NCI-H128 (cell line): ENCODE results near the gene PLPPR3.
"Not testable (repeated sequence)": the region's sequence is repeated elsewhere in the genome, so short reads cannot be mapped to it uniquely, and the experiment has no call there.

Experiments
- DNase-seq: peaks from one replicate; lab custom pipeline; 2025; ENCODE audit not compliant: unreplicated experiment; lab: John Stamatoyannopoulos, UW

The PLPPR3 gene

GRCh38 chr19:854549-854948 lies 32.8 kb upstream of the PLPPR3 start:
- no peak for DNase-seq

GRCh38 chr19:853614-854220 lies 32.0 kb upstream of the PLPPR3 start:
- DNase-seq = not testable (repeated sequence)

- no peak for DNase-seq
Observed at GRCh38 chr19:853014-853585, 31.3 kb upstream of the PLPPR3 start.

GRCh38 chr19:852136-853013 lies 30.6 kb upstream of the PLPPR3 start, which contains the start of gene ELANE:
Gene ELANE, plus strand, starts transcription at chr19:852303. Its CDS starts 26 bp downstream, at chr19:852329.
- DNase-seq = no peak

GRCh38 chr19:850979-851335 lies 29.2 kb upstream of the PLPPR3 start:
- DNase-seq = no peak

- DNase-seq = no peak
Observed at GRCh38 chr19:850221-850978, 28.6 kb upstream of the PLPPR3 start.

DNA sequence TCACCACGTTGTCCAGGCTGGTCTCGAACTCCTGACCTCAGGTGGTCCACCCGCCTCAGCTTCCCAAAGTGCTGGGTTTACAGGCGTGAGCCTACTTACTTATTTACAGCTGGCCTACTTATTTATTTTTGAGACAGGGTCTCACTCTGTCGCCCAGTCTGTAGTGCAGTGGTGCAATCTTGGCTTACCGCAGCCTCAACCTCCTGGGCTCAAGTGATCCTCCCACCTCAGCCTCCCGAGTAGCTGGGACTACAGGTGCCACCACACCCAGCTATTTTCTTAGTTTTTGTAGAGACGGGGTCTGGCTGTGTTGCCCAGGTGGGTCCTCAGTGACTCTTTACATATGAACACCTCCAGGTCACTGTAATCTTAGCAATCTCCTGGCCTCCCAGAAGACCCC lies 27.4 kb upstream of the PLPPR3 start:
- DNase-seq = not testable (repeated sequence)

DNA sequence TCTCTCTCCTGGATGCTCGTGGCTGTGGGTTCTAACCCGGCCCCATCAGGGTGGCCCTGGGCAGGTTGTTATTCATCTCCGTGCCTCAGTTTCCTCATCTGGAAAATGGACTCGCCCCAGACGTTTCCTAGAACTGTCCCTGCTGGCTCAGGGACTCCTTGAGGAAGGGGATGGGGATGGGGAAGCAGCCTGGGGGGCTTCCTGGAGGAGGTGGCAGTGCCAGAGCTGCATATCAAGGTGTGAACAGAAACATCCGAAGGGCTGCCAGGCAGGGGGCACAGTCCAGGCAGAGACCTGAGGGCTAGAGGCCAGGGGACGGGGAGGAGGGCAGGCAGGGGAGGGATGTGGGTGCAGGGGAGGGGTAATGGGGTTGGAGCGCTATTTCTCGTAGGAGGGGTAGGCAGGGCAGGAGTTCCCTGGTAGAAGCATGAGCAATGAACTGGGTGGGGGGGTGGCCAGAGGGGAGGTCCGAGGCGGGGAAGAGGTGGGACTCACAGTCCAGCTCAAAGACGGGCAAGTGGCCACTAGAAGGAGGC lies 26.7 kb upstream of the PLPPR3 start:
- DNase-seq = no peak

DNA sequence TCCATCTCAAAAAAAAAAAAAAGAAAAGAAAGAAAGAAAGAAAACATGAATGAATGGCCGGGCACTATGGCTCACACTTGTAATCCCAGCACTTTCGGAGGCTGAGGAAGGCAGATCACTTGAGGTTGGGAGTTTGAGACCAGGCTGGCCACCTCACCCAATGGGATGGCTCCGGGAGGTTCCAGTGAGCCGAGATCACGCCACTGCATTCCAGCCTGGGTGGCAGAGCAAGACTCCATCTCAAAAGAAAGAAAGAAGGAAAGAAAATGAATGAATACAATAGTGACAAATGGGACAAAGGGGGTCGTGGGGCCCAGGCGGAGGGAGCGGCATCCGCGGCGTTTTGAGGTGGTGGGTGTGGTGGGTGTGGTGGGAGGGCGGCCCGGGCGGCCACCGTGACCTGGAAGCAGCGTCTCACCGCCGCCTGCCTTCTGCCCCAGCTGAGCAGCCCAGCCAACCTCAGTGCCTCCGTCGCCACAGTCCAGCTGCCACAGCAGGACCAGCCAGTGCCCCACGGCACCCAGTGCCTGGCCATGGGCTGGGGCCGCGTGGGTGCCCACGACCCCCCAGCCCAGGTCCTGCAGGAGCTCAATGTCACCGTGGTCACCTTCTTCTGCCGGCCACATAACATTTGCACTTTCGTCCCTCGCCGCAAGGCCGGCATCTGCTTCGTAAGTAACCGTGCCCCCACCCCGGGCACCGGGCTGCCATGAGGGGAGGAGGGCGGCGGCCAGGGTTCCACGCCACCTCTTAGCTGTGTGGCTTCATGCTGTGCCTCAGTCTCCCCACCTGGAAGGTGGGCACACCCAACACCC lies 24.2 kb upstream of the PLPPR3 start:
- no peak for DNase-seq

- DNase-seq = no peak
Observed at GRCh38 chr19:844546-844971, 22.8 kb upstream of the PLPPR3 start.

DNA sequence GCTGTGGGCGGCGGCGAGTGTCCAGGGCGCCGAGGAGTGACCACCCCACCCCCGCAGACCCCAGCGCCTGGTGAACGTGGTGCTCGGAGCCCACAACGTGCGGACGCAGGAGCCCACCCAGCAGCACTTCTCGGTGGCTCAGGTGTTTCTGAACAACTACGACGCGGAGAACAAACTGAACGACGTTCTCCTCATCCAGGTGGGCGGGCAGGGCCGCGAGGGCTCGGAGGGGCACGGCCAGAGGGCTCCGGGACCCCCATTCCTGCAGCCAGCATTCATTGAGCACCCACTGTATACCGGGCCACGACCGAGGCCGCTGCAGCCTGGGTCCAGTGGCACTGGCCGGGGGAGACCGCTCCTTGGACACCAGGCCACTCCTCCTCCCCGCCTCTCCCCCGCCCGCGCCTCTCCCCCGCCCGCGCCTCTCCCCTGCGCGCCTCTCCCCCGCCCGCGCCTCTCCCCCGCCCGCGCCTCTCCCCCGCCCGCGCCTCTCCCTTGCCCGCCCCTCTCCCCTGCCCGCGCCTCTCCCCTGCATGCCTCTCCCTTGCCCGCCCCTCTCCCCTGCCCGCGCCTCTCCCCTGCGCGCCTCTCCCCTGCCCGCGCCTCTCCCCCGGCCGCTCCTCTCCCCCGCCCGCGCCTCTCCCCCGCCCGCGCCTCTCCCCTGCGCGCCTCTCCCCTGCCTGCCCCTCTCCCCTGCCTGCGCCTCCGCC lies 22.2 kb upstream of the PLPPR3 start:
- no peak for DNase-seq

GRCh38 chr19:843180-843835 lies 21.6 kb upstream of the PLPPR3 start:
- DNase-seq = no peak

DNA sequence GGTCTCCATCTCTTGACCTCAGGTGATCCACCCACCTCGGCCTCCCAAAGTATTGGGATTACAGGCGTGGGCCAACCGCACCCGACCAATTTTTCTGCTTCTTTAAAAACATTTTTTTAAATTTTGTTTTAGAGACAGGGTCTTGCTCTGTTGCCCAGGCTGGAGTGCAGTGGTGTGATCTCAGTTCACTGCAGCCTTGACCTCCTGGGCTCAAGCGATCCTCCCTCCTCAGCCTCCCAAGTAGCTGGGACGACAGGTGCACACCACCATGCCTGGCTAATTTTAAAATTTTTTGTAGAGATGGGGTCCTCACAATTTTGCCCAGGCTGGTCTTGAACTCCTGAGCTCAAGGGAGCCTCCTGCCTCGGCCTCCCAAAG lies 21.0 kb upstream of the PLPPR3 start:
- not testable (repeated sequence) for DNase-seq

GRCh38 chr19:840519-841206 lies 18.9 kb upstream of the PLPPR3 start, which contains the start of gene PRTN3:
Gene PRTN3, plus strand, starts transcription at chr19:840999. Its CDS starts 10 bp downstream, at chr19:841009.
- DNase-seq = no peak

DNA sequence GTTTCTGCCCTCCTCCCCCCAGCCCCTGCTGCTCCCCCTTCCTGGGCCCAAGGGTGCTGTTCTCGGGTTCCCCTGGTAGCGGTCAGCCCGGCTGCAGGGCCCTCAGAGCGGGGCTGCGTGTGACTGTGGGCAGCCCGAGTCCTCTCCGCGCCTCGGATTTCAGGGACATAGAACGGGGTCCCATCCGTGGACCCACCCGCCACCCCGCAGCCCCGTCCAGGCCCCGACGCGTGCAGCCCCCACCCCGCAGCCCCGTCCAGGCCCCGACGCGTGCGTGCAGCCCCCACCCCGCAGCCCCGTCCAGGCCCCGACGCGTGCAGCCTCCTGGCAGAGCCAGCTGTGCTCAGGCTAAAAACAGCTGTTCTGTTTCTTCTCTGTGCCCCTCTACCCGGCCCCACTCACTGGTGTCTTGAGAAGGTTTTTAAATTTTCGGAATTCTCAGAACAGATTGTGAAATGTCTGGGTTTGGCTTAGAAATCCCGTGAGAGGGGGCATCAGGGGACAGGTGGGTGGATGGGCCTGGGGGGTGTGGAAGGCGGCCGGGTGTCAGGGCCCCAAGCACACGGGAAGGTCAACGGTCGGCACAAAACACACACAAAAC lies 13.6 kb upstream of the PLPPR3 start:
- no peak for DNase-seq

DNA sequence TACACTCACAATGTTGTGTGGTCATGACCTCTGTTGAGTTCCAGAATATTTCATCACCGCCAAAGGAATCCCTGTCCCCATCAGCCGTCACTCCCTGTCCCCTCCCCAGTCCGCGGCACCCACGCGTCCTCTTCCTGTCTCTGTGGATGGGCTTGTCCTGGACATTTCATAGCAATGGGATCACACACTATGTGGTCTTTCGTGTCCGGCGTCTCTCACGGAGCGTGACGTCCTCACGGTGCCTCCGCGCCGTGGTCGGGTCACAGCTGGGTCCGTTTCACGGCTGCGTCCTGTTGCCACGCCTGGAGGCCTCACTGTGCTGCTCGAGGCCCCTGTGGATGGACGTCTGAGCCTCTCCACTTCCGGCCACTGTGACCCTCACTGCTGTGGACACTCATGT lies 12.5 kb upstream of the PLPPR3 start:
- DNase-seq = no peak

- DNase-seq = no peak
Observed at GRCh38 chr19:831407-832369, 9.9 kb upstream of the PLPPR3 start.
